Stomach (tissue), 9 donors: ENCODE results near the gene SPC25. TPM values are rescaled to one million over a fixed set of nuclear protein-coding genes. Genes with fewer than 3 reads are reported as not detected.

Source experiments
- DNase-seq, 2 donors: peaks; one replicate each; pipeline versions ENCODE4 v3.0.0 to v3.0.0-alpha.2; 2013 to 2019
- H3K27ac ChIP-seq, 5 donors: fragments of 200-600 bp in 4 of 5; sonication (generic) in 4 of 5; one replicate each; pipeline ENCODE4 v1.5.1; 2013 to 2019; ENCODE audit warnings: mild to moderate bottlenecking in 1 of 5, moderate library complexity in 1 of 5
- H3K27me3 ChIP-seq, 3 donors: fragments of 200-600 bp; sonication (generic); one replicate each; pipeline ENCODE4 v1.5.1; 2017 to 2019; ENCODE audit warnings: mixed run types in 1 of 3
- H3K36me3 ChIP-seq, 4 donors: fragments of 200-600 bp; sonication (generic); 1 replicate in 3 of 4; 2 replicates in 1 of 4; pipeline ENCODE4 v1.5.1; 2016 to 2019
- H3K4me1 ChIP-seq, 4 donors: fragments of 200-600 bp; sonication (generic); one replicate each; pipeline ENCODE4 v1.5.1; 2016 to 2019
- H3K4me3 ChIP-seq, 4 donors: fragments of 200-600 bp; sonication (generic) in 3 of 4; one replicate each; pipeline ENCODE4 v1.5.1; 2016 to 2019; ENCODE audit warnings: mild to moderate bottlenecking in 1 of 4
- H3K9me3 ChIP-seq, 4 donors: fragments of 200-600 bp; sonication (generic); one replicate each; pipeline ENCODE4 v1.5.1; 2016 to 2019
- EP300 ChIP-seq: sonication (generic); formaldehyde crosslinking; IDR thresholded peaks from one replicate; pipeline ENCODE4 v1.6.1; 2017; ENCODE audit warnings: antibody characterized with exemption
- POLR2A ChIP-seq, 4 donors: fragments of 450-650 bp; IDR thresholded peaks; one replicate each; pipeline ENCODE4 v1.6.1; 2016; ENCODE audit warnings: antibody characterized with exemption in 4 of 4, control low read depth in 2 of 4, mild to moderate bottlenecking in 1 of 4, moderate library complexity in 1 of 4
- POLR2AphosphoS5 ChIP-seq, 3 donors: sonication (generic); formaldehyde crosslinking; IDR thresholded peaks; one replicate each; pipeline ENCODE4 v1.6.1; 2016; ENCODE audit warnings: antibody characterized with exemption in 3 of 3
- WGBS, 5 donors: extraction: QIAGEN DNeasy Blood & Tissue Kit in 3 of 5; methylation state at CpG; one replicate each; pipeline versions ENCODE4 v1.1.5 to v1.1.7; 2013 to 2018; 5-methylcytosine and 5-hydroxymethylcytosine counted together
- intact Hi-C: fragments of 100-400 bp; cut with DNase I; formaldehyde crosslinking; loops from one replicate; pipeline ENCODE4 v1.15.1; 2023; ENCODE audit warnings: low total_unique reads
- polyA plus RNA-seq, 3 donors: library from polyadenylated mRNA; stranded (reverse); fragments of 200-250 nt; gene quantifications; one replicate each; pipeline ENCODE4 v1.2.3, GENCODE V29; 2013
- total RNA-seq, 5 donors: library from RNA; depleted of rRNA; stranded (reverse); fragments of >200 nt; gene quantifications; one replicate each; pipeline versions ENCODE4 v1.1.0 to v1.2.3, GENCODE V29; 2014 to 2016
- TF ChIP-seq, protein P1 (sequence below), 7 experiments: fragments of 450-650 bp in 4 of 7; fragments of 200-600 bp in 3 of 7; sonication (generic) in 3 of 7; IDR thresholded peaks; one replicate each; pipeline ENCODE4 v1.5.1; 2016 to 2019; ENCODE audit warnings: antibody characterized with exemption in 7 of 7, control low read depth in 2 of 7, mild to moderate bottlenecking in 1 of 7
- donor health status: healthy with polysubstance abuse.
- donor health status: Bipolar disorder and iron deficiency.
- donor health status: healthy.

SPC25 gene
- total and polyA plus RNA-seq, 8 donors = 0.87 to 4.7 (median 2.9) TPM; not detected in 3

DNA sequence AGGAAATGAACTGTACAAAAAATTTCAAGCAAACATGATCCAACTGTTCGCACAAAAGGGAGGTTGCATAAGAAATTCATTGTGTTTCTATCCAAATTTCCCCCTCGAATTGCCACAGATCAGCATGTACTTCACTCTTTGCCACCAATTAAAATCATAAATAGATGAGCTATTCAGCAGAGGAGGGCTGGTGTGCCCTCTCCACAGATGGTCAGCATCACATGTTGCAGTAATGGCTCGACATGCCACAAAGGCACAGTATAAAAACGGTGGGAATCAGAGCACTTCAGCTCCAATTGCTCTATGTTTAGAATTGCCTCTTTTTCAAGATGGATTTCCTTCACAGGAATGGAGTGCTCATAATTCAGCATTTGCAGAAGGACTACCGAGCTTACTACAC lies 10.8 kb upstream of the SPC25 start, which contains the start of gene G6PC2:
TSS of gene G6PC2 (plus strand) at position 289 of the 400 bp plus-strand sequence. CDS start at position 330, 41 bp downstream.
- no peaks in the 10 kb centered on the region for H3K4me1 ChIP-seq
- 61 to 84% (median 66%) methylated on average over 5 of the region's 5 CpGs for WGBS, 5 donors
- no peak within 1 kb of the TSS for H3K4me3 ChIP-seq
- no peaks in the 10 kb centered on the region for H3K9me3 ChIP-seq
- intact Hi-C loops = no loop called here
- no peak within 1 kb of the TSS for H3K27ac ChIP-seq
- no peaks in the 10 kb centered on the region for H3K36me3 ChIP-seq
- H3K27me3 ChIP-seq = no peaks in the 10 kb centered on the region
- TF ChIP-seq EP300 = no peak
- TF ChIP-seq POLR2AphosphoS5 (IDR thresholded peaks at IDR 0.05) = no peak
- no peak for TF ChIP-seq POLR2A (IDR thresholded peaks at IDR 0.05)
- TF ChIP-seq, protein P1, sequence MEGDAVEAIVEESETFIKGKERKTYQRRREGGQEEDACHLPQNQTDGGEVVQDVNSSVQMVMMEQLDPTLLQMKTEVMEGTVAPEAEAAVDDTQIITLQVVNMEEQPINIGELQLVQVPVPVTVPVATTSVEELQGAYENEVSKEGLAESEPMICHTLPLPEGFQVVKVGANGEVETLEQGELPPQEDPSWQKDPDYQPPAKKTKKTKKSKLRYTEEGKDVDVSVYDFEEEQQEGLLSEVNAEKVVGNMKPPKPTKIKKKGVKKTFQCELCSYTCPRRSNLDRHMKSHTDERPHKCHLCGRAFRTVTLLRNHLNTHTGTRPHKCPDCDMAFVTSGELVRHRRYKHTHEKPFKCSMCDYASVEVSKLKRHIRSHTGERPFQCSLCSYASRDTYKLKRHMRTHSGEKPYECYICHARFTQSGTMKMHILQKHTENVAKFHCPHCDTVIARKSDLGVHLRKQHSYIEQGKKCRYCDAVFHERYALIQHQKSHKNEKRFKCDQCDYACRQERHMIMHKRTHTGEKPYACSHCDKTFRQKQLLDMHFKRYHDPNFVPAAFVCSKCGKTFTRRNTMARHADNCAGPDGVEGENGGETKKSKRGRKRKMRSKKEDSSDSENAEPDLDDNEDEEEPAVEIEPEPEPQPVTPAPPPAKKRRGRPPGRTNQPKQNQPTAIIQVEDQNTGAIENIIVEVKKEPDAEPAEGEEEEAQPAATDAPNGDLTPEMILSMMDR (IDR thresholded peaks at IDR 0.05) = no peak
- peak in 1 of 2 donors; percentile 33 for DNase-seq

DNA sequence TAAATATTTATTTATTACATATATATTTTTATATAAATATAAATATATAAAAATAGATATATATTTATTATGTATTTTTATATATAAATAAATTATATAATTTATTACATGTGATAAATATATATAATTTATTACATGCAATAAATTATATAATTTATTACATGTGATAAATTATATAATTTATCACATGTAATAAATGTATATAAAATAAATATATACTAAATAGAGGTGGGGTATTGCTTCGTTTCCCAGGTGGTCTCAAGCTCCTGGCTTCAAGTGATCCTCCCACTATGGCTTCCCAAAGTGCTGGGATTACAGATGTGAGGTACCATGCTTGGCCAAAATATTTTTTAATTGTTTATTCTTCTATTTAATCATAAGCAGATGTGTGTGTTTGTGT lies 7.2 kb upstream of the SPC25 start:
- Histone ChIP-seq H3K9me3 (no peaks in the 10 kb centered on the region), H3K36me3 (no peaks in the 10 kb centered on the region), H3K27me3 (no peaks in the 10 kb centered on the region), H3K27ac (no peak overlapping the region), H3K4me3 (no peak overlapping the region), H3K4me1 (no peaks in the 10 kb centered on the region)
- DNase-seq = no peak
- 52 to 80% (median 65%) methylated on average over 1 of the region's 1 CpG for WGBS, 5 donors
- TF ChIP-seq, protein P1 (IDR thresholded peaks at IDR 0.05) = no peak
- TF ChIP-seq EP300 (no peak), POLR2AphosphoS5 (IDR thresholded peaks at IDR 0.05) (no peak), POLR2A (IDR thresholded peaks at IDR 0.05) (no peak)
- intact Hi-C loops = no loop called here

- Histone ChIP-seq H3K36me3 (no peaks in the 10 kb centered on the region), H3K4me1 (no peaks in the 10 kb centered on the region), H3K4me3 (no peak overlapping the region), H3K27me3 (no peaks in the 10 kb centered on the region), H3K27ac (no peak overlapping the region), H3K9me3 (no peaks in the 10 kb centered on the region)
- intact Hi-C loops = no loop called here
- TF ChIP-seq, protein P1 (IDR thresholded peaks at IDR 0.05) = no peak
- no peak for TF ChIP-seq POLR2A (IDR thresholded peaks at IDR 0.05)
- no peak for TF ChIP-seq EP300
- TF ChIP-seq POLR2AphosphoS5 (IDR thresholded peaks at IDR 0.05) = no peak
- no peak for DNase-seq
- WGBS, 5 donors = 54 to 84% (median 68%) methylated on average over 4 of the region's 4 CpGs
Observed at GRCh38 chr2:168896783-168897182, 6.6 kb upstream of the SPC25 start.

DNA sequence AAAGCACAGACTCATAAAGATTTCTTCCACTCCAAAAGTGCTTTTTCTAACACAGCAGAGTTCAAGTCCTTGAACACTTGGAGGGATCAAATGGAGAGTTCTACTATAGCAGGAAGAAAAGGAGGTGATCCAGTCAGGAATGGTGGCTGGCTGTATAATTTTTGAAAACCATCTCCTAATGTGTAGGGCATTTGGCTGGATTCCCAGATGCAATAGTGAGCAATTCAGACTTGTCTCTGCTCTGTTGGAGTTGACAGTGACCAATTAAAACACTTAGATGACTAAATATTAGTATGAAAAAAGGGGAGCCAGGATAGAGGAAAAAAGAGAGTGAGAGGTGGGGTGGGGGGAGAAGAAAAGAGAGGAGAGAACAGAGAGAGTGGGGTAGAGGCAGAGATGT lies 5.5 kb upstream of the SPC25 start:
- intact Hi-C loops = no loop called here
- no peak for DNase-seq
- peaks cover 0 to 2% (median under 1%) of the 10 kb centered on the region in 4 donors for H3K4me1 ChIP-seq
- TF ChIP-seq EP300 = no peak
- TF ChIP-seq POLR2AphosphoS5 (IDR thresholded peaks at IDR 0.05) = no peak
- TF ChIP-seq POLR2A (IDR thresholded peaks at IDR 0.05) = no peak
- TF ChIP-seq, protein P1 (IDR thresholded peaks at IDR 0.05) = no peak
- H3K4me3 ChIP-seq = no peak overlapping the region
- H3K9me3 ChIP-seq = no peaks in the 10 kb centered on the region
- H3K36me3 ChIP-seq = no peaks in the 10 kb centered on the region
- H3K27me3 ChIP-seq = no peaks in the 10 kb centered on the region
- H3K27ac ChIP-seq = no peak overlapping the region
